GM20000 (cell line): ENCODE measurements around the gene TMED8.
"Not testable (repeated sequence)": the region's sequence is repeated elsewhere in the genome, so short reads cannot be mapped to it uniquely, and the experiment has no call there.

ENCODE experiments used
- DNase-seq: peaks from one replicate; pipeline ENCODE4 v3.0.0; 2012; ENCODE audit warnings: low spot score
- TF ChIP-seq, protein P1 (sequence below): IDR thresholded peaks from 2 replicates; pipeline ENCODE4 v1.5.1; 2012; ENCODE audit warnings: mild to moderate bottlenecking, control low read depth; ENCODE audit errors: extremely low read depth, missing control alignments

TMED8 gene

GRCh38 chr14:77322250-77322902, 54.5 kb downstream of the TMED8 start:
- DNase-seq, result no peak
- TF ChIP-seq, protein P1, sequence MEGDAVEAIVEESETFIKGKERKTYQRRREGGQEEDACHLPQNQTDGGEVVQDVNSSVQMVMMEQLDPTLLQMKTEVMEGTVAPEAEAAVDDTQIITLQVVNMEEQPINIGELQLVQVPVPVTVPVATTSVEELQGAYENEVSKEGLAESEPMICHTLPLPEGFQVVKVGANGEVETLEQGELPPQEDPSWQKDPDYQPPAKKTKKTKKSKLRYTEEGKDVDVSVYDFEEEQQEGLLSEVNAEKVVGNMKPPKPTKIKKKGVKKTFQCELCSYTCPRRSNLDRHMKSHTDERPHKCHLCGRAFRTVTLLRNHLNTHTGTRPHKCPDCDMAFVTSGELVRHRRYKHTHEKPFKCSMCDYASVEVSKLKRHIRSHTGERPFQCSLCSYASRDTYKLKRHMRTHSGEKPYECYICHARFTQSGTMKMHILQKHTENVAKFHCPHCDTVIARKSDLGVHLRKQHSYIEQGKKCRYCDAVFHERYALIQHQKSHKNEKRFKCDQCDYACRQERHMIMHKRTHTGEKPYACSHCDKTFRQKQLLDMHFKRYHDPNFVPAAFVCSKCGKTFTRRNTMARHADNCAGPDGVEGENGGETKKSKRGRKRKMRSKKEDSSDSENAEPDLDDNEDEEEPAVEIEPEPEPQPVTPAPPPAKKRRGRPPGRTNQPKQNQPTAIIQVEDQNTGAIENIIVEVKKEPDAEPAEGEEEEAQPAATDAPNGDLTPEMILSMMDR, result no peak

- TF ChIP-seq, protein P1, result no peak
- DNase-seq, result peak; percentile 92
These were observed 56.5 kb downstream of the TMED8 start, which contains the start of gene POMT2 for GRCh38 chr14:77320238-77320935. POMT2 (minus strand) TSS chr14:77320883; CDS start chr14:77320681, 202 bp downstream.

GRCh38 chr14:77319422-77319821, 57.5 kb downstream of the TMED8 start:
- DNase-seq, result no peak
- TF ChIP-seq, protein P1, result no peak

DNA sequence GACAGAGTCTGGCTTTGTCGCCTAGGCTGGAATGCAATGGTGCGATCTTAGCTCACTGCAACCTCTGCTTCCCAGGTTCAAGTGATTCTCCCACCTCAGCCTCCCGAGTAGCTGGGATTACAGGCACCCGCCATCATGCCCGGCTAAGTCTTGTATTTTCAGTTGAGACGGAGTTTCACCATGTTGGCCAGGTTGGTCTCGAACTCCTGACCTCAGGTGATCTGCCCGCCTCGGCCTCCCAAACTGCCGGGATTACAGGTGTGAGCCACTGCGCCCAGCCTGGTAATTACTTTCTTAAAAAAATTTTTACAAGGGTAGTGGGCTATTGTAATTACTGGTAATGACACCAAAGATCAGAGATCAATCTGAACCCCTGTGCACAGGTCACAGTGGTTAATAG, 58.1 kb downstream of the TMED8 start:
- DNase-seq, result not testable (repeated sequence)

DNA sequence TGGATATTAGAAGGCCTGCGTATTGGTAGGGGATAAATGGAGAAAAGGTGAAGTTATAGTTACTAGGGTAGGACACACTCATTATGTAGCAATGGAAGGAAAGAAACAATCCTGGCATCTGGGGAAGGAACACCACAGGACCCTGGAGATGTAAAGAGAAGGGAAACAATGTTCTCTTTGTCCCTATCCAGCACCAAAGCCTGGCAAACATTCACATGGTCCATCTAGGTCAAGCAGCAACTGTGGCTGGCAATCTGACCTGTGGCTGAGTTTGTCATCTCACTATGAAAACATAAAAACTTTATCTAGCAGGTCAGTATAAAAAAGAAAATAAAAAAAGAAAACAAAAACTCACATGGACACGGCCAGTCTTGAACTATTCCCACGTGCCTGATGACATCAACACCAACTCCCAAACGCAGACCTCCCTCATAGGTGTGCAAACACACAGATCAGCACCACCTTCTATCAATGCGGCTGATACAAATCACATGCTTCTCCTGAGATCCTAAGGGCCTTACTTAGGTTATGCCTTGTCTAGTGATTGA, 58.8 kb downstream of the TMED8 start:
- DNase-seq, result no peak
- TF ChIP-seq, protein P1, result no peak

DNA sequence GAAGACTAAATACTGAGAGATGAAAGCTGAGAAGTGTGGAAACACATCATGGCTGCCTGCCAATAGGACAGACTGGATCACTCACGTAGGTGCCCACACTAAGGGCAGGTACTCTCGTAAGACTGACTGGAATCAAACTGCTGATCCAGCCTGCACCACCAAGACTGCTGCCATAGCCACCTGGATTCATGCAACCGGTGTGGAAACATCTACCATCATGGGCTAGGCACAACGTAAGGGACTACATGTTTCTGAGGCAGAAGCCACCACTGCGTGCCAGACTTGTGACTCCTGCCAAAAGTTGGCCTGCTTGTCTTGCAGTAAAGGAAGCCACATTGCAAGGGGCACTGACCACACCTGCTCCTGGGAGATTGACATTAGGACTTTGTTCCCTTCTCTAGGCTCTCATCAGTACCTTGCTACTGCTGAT, 60.0 kb downstream of the TMED8 start:
- DNase-seq, result no peak
- TF ChIP-seq, protein P1, result no peak

- TF ChIP-seq, protein P1, result no peak
- DNase-seq, result no peak
These were observed 60.7 kb downstream of the TMED8 start for GRCh38 chr14:77316195-77316505.
